Ovary (tissue), 3 donors: Measurements from ENCODE around the gene UNC5A.

Experiments used
- EP300 ChIP-seq: sonication (generic); formaldehyde crosslinking; IDR thresholded peaks from one replicate; pipeline ENCODE4 v1.6.1; 2017; ENCODE audit warnings: antibody characterized with exemption
- POLR2A ChIP-seq: fragments of 450-650 bp; IDR thresholded peaks from one replicate; pipeline ENCODE4 v1.6.1; 2017; ENCODE audit warnings: antibody characterized with exemption, mild to moderate bottlenecking, moderate library complexity
- TF ChIP-seq, protein P1 (sequence below), 3 donors: fragments of 450-650 bp in 2 of 3; fragments of 200-600 bp in 1 of 3; IDR thresholded peaks; one replicate each; pipeline versions ENCODE4 v1.5.1 to v1.8.0; 2016 to 2022; ENCODE audit warnings: antibody characterized with exemption in 3 of 3, mild to moderate bottlenecking in 1 of 3
- donor health status: DM: no; HTN: no; CAD: no.

- TF ChIP-seq, protein P1, sequence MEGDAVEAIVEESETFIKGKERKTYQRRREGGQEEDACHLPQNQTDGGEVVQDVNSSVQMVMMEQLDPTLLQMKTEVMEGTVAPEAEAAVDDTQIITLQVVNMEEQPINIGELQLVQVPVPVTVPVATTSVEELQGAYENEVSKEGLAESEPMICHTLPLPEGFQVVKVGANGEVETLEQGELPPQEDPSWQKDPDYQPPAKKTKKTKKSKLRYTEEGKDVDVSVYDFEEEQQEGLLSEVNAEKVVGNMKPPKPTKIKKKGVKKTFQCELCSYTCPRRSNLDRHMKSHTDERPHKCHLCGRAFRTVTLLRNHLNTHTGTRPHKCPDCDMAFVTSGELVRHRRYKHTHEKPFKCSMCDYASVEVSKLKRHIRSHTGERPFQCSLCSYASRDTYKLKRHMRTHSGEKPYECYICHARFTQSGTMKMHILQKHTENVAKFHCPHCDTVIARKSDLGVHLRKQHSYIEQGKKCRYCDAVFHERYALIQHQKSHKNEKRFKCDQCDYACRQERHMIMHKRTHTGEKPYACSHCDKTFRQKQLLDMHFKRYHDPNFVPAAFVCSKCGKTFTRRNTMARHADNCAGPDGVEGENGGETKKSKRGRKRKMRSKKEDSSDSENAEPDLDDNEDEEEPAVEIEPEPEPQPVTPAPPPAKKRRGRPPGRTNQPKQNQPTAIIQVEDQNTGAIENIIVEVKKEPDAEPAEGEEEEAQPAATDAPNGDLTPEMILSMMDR (IDR thresholded peaks at IDR 0.05), result no peak
- TF ChIP-seq EP300, result no peak
- no peak for TF ChIP-seq POLR2A
These were observed 17.0 kb upstream of the UNC5A start for GRCh38 chr5:176793343-176793699.
